COLO668 (cell line): ENCODE results near the gene HNRNPCL4.
"Not testable (repeated sequence)": the region's sequence is repeated elsewhere in the genome, so short reads cannot be mapped to it uniquely, and the experiment has no call there.

Source experiments
- DNase-seq: peaks from one replicate; lab custom pipeline; 2025; ENCODE audit not compliant: unreplicated experiment; lab: John Stamatoyannopoulos, UW

Gene HNRNPCL4

DNA sequence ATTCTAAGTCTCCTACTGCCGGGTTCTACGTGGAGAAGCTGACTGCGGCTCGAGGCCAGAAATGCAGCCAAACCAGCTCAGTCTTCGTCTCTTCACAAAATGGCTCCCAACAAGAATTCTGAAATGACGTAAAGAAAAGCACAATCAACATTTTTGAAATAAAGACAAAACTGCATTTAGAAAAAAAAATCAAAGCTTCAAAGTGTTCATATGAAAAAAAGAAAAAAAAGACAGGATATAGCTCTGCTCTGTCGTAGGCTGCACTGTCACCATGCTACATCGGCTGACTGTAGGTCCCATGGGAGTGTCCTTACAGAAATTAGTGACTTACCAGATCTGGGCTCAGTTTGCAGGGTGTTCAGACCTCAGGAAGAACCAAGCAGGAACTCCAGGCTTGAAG, at the start of gene HNRNPCL4:
Gene HNRNPCL4 (minus strand): TSS at position 101 of the 400 bp plus-strand sequence. CDS start 164 bp downstream, outside the sequence.
- not testable (repeated sequence) for DNase-seq

DNA sequence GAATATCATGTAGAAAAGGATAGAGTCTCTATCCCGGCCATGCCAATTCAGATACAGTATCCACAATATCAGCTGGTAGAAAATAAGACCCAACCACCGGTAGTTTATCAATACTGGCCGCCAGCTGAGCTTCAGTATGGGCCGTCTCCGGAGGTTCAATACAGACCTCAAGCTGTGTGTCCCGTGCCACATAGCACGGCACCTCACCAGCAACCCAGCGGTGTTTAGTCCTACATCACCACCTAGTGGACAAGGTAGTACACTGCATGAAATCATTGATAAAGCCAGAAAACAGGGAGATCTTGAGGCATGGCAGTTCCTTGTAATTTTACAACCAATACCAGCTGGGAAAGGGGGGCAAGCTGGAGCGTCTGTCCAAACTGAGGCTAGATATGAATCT, 43.3 kb upstream of the HNRNPCL4 start:
- DNase-seq, result not testable (repeated sequence)

DNA sequence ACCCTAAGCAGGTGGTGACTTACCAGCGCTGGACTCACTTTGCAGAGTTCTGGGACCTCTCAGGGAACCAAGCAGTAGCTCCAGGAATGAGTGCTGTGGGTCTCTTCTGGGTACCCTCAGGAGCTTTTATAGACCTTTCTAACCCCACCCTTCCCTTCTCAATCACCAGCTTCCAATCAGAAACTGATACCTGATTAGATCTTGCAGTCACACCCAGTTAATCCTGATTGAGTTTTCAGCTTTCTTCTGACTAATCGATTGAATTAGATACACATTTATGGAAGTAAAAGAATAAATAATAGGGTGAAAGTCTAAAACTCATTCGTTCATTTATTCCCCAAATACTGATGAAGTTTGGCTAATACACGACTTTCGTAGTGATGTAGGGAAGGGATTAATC, 35.9 kb upstream of the HNRNPCL4 start, which contains the start of gene PRAMEF13:
Gene PRAMEF13 (minus strand): TSS at position 101 of the 400 bp plus-strand sequence. CDS start 1,820 bp downstream, outside the sequence.
- DNase-seq, result not testable (repeated sequence)

DNA sequence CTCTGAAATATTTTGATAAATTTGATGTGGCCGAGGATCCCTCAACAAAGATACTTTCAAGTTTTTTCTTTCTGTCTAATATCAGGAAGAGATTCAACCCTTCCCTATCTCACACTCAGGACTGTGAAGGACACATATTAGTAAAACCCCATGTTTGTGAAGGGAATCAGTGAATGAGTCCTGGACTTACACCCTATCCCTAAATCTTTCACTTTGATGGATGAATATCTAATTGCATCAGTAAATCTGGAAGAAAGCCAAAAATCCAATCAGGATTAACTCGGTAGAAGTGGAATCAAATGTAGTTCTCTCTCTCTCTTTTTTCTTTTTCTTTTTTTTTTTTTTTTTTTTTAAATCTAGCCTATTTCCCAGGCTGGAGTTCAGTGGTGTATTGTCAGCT, 6.1 kb upstream of the HNRNPCL4 start, which contains the start of gene PRAMEF9:
Gene PRAMEF9 (plus strand): TSS at position 301 of the 400 bp plus-strand sequence. CDS start 3,433 bp downstream, outside the sequence.
- not testable (repeated sequence) for DNase-seq

DNA sequence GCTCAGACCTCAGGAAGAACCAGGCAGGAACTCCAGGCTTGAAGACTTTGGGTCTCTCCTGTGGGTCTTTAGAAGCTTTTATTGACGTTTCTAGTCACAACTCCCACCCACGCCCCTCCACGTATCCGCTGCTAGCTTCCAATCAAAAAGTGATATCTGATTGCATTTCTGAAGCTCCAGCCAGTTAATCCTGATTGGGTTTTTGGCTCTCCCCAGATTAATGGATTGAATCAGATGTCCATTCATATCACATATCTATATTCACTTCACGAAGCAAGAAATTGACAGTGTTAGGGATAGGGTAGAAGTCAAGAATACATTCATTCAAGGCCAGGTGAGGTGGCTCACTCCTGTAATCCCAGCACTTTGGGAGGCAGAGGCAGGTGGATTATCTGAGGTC, 9.5 kb downstream of the HNRNPCL4 start, which contains the start of gene PRAMEF26:
Gene PRAMEF26 (minus strand): TSS at position 101 of the 400 bp plus-strand sequence. CDS start 2,914 bp downstream, outside the sequence.
- not testable (repeated sequence) for DNase-seq

DNA sequence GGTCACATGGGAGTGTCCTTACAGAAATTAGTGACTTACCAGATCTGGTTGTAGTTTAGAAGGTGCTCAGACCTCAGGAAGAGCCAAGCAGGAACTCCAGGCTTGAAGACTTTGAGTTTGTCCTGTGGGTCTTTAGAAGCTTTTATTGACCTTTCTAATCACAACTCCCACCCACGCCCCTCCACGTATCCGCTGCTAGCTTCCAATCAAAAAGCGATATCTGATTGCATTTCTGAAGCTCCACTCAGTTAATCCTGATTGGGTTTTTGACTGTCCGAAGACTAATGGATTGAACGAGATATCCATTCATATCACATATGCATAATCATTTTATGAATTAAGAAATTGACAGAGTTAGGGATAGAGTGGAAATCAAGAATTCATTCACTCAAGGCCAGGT, 48.7 kb downstream of the HNRNPCL4 start, which contains the start of gene HNRNPCL2:
Gene HNRNPCL2 (minus strand): TSS at position 101 of the 400 bp plus-strand sequence. CDS start 454 bp downstream, outside the sequence.
- not testable (repeated sequence) for DNase-seq
